ENCODE results near the gene AGR3.
A peak's percentile ranks its signal among the peaks of the same experiment; 100 is the strongest.

AGR3 gene

GRCh38 chr7:16881844-16882243 is at the start of gene AGR3:
TSS of gene AGR3 (minus strand) at chr7:16881983. CDS start at chr7:16878618, 3,365 bp downstream.
- no peak for DNase-seq

GRCh38 chr7:16930946-16931345 is 49.2 kb upstream of the AGR3 start:
- DNase-seq: no peak

GRCh38 chr7:16929146-16929762 is 47.5 kb upstream of the AGR3 start:
- no peak for DNase-seq

GRCh38 chr7:16926861-16927260 is 45.1 kb upstream of the AGR3 start:
- no peak for DNase-seq

- peak in 1 of 2 experiments; percentile 40 for DNase-seq
Measured at GRCh38 chr7:16926283-16926682, 44.5 kb upstream of the AGR3 start.

GRCh38 chr7:16925609-16926008 is 43.8 kb upstream of the AGR3 start:
- DNase-seq: no peak

GRCh38 chr7:16923019-16923418 is 41.2 kb upstream of the AGR3 start:
- DNase-seq: no peak

GRCh38 chr7:16921644-16922257 is 40.0 kb upstream of the AGR3 start:
- DNase-seq: no peak

GRCh38 chr7:16921151-16921550 is 39.4 kb upstream of the AGR3 start:
- no peak for DNase-seq

- DNase-seq: no peak
Measured at GRCh38 chr7:16919440-16919839, 37.7 kb upstream of the AGR3 start.

GRCh38 chr7:16918288-16918895 is 36.6 kb upstream of the AGR3 start:
- DNase-seq: peak; percentile 39 to 60

- no peak for DNase-seq
Measured at GRCh38 chr7:16916738-16917137, 35.0 kb upstream of the AGR3 start.

GRCh38 chr7:16916105-16916639 is 34.4 kb upstream of the AGR3 start:
- DNase-seq: peak in 1 of 2 experiments; percentile 44

GRCh38 chr7:16915405-16915804 is 33.6 kb upstream of the AGR3 start:
- DNase-seq: no peak

- DNase-seq: no peak
Measured at GRCh38 chr7:16914771-16915170, 33.0 kb upstream of the AGR3 start.

GRCh38 chr7:16913643-16914042 is 31.9 kb upstream of the AGR3 start:
- DNase-seq: no peak

GRCh38 chr7:16912540-16912939 is 30.8 kb upstream of the AGR3 start:
- no peak for DNase-seq

- no peak for DNase-seq
Measured at GRCh38 chr7:16908561-16908960, 26.8 kb upstream of the AGR3 start.

GRCh38 chr7:16905300-16906044 is 23.7 kb upstream of the AGR3 start:
- no peak for DNase-seq

- no peak for DNase-seq
Measured at GRCh38 chr7:16904076-16904475, 22.3 kb upstream of the AGR3 start.

- DNase-seq: no peak
Measured at GRCh38 chr7:16900209-16900768, 18.5 kb upstream of the AGR3 start.

GRCh38 chr7:16891874-16892643 is 10.3 kb upstream of the AGR3 start:
- DNase-seq: no peak
